ENCODE measurements around the gene KCNS1. TPM values are rescaled to one million over a fixed set of nuclear protein-coding genes. Genes with fewer than 3 reads are reported as not detected.
"Not testable (repeated sequence)": the region's sequence is repeated elsewhere in the genome, so short reads cannot be mapped to it uniquely, and the experiment has no call there.

The KCNS1 gene
- total RNA-seq, 1 donor from 2014 or later: not detected

- DNase-seq (ENCODE audit: low read depth): no peak
Observed at GRCh38 chr20:45080867-45081624, 19.9 kb downstream of the KCNS1 start.

GRCh38 chr20:45077559-45077958 lies 23.4 kb downstream of the KCNS1 start:
- no peak for DNase-seq (ENCODE audit: low read depth)

GRCh38 chr20:45073221-45073620 lies 27.7 kb downstream of the KCNS1 start:
- no peak for DNase-seq (ENCODE audit: low read depth)

- no peak for DNase-seq (ENCODE audit: low read depth)
Observed at GRCh38 chr20:45072066-45072465, 28.9 kb downstream of the KCNS1 start.

GRCh38 chr20:45070932-45071632 lies 29.8 kb downstream of the KCNS1 start:
- no peak for DNase-seq (ENCODE audit: low read depth)

- DNase-seq (ENCODE audit: low read depth): no peak
Observed at GRCh38 chr20:45069261-45069660, 31.7 kb downstream of the KCNS1 start.

- no peak for DNase-seq (ENCODE audit: low read depth)
Observed at GRCh38 chr20:45067558-45067957, 33.4 kb downstream of the KCNS1 start.

GRCh38 chr20:45067087-45067486 lies 33.8 kb downstream of the KCNS1 start:
- DNase-seq (ENCODE audit: low read depth): no peak

GRCh38 chr20:45066372-45066771 lies 34.6 kb downstream of the KCNS1 start:
- DNase-seq (ENCODE audit: low read depth): no peak

- DNase-seq (ENCODE audit: low read depth): no peak
Observed at GRCh38 chr20:45064812-45065211, 36.1 kb downstream of the KCNS1 start.

- not testable (repeated sequence) for DNase-seq (ENCODE audit: low read depth)
Observed at GRCh38 chr20:45063107-45063506, 37.8 kb downstream of the KCNS1 start.

GRCh38 chr20:45061244-45061643 lies 39.7 kb downstream of the KCNS1 start:
- peak; percentile 51 for DNase-seq (ENCODE audit: low read depth)

- no peak for DNase-seq (ENCODE audit: low read depth)
Observed at GRCh38 chr20:45060294-45060693, 40.6 kb downstream of the KCNS1 start.

- peak; percentile 50 for DNase-seq (ENCODE audit: low read depth)
Observed at GRCh38 chr20:45059022-45059728, 41.8 kb downstream of the KCNS1 start.

- no peak for DNase-seq (ENCODE audit: low read depth)
Observed at GRCh38 chr20:45058168-45058850, 42.6 kb downstream of the KCNS1 start.

- DNase-seq (ENCODE audit: low read depth): no peak
Observed at GRCh38 chr20:45056473-45057173, 44.3 kb downstream of the KCNS1 start.

- no peak for DNase-seq (ENCODE audit: low read depth)
Observed at GRCh38 chr20:45055056-45055455, 45.9 kb downstream of the KCNS1 start.

GRCh38 chr20:45053430-45054351 lies 47.2 kb downstream of the KCNS1 start:
- peak; percentile 61 for DNase-seq (ENCODE audit: low read depth)

GRCh38 chr20:45052698-45053429 lies 48.1 kb downstream of the KCNS1 start:
- peak; percentile 79 for DNase-seq (ENCODE audit: low read depth)
